Left ventricle myocardium inferior (tissue), 1 donor: ENCODE data around the gene GPR62. TPM values are rescaled to one million over a fixed set of nuclear protein-coding genes. Genes with fewer than 3 reads are reported as not detected.

Source experiments
- DNase-seq: peaks from one replicate; pipeline ENCODE4 v3.0.0-alpha.2; 2020
- H3K27ac ChIP-seq: fragments of 200-600 bp; replicated peaks from 2 replicates; pipeline ENCODE4 v1.8.0; 2021
- H3K27me3 ChIP-seq: fragments of 200-600 bp; 2 replicates; pipeline ENCODE4 v1.8.0; 2021; ENCODE audit warnings: low read depth
- H3K36me3 ChIP-seq: fragments of 200-600 bp; 2 replicates; pipeline ENCODE4 v1.8.0; 2021
- H3K4me1 ChIP-seq: fragments of 200-600 bp; 2 replicates; pipeline ENCODE4 v1.8.0; 2021
- H3K4me3 ChIP-seq: fragments of 200-600 bp; 2 replicates; pipeline ENCODE4 v1.8.0; 2021; ENCODE audit warnings: mild to moderate bottlenecking, moderate library complexity
- H3K9me3 ChIP-seq: fragments of 200-600 bp; replicated peaks from 2 replicates; pipeline ENCODE4 v1.8.0; 2021
- CTCF ChIP-seq: fragments of 200-600 bp; IDR thresholded peaks from 2 replicates; pipeline ENCODE4 v1.8.0; 2021; ENCODE audit warnings: antibody characterized with exemption, mild to moderate bottlenecking, borderline replicate concordance
- intact Hi-C: fragments of 100-400 bp; cut with micrococcal nuclease; formaldehyde crosslinking; loops from one replicate; pipeline ENCODE4 v1.11.0; 2022
- total RNA-seq: library from RNA; stranded (reverse); fragmentation: NEBNext Ultra II Directional; extraction: Animal tissue kit (Norgen Biotek cat#: 25700); gene quantifications from one replicate; pipeline ENCODE4 v1.2.1, GENCODE V29; 2021
- donor health status: DM: no; HTN: yes; CAD: no; lungs with severe emphysema.

Gene GPR62
- total RNA-seq, 1 donor from 2014 or later: 0.16 TPM

GRCh38 chr3:51961602-51962569, 6.7 kb downstream of the GPR62 start:
- Histone ChIP-seq H3K4me1 (peaks cover 65% of the 10 kb centered on the region), H3K9me3 (no peaks in the 10 kb centered on the region), H3K4me3 (no peak overlapping the region), H3K27me3 (no peaks in the 10 kb centered on the region), H3K36me3 (peaks cover 39% of the 10 kb centered on the region), H3K27ac (peak overlapping the region; percentile 86)
- intact Hi-C loops: no loop called here
- DNase-seq: peak; percentile 63
- no peak for TF ChIP-seq CTCF

GRCh38 chr3:51962854-51963530, 7.8 kb downstream of the GPR62 start:
- Histone ChIP-seq H3K4me3 (no peak overlapping the region), H3K4me1 (peaks cover 72% of the 10 kb centered on the region), H3K36me3 (peaks cover 29% of the 10 kb centered on the region), H3K27me3 (no peaks in the 10 kb centered on the region), H3K9me3 (no peaks in the 10 kb centered on the region), H3K27ac (peak overlapping the region; percentile 86)
- intact Hi-C loops: no loop called here
- TF ChIP-seq CTCF: no peak
- DNase-seq: no peak

GRCh38 chr3:51963951-51964451, 8.8 kb downstream of the GPR62 start:
- intact Hi-C loops: no loop called here
- Histone ChIP-seq H3K27ac (peak overlapping the region; percentile 86), H3K9me3 (no peaks in the 10 kb centered on the region), H3K4me3 (no peak overlapping the region), H3K27me3 (no peaks in the 10 kb centered on the region), H3K4me1 (peaks cover 81% of the 10 kb centered on the region), H3K36me3 (peaks cover 19% of the 10 kb centered on the region)
- no peak for DNase-seq
- no peak for TF ChIP-seq CTCF

GRCh38 chr3:51964521-51964920, 9.3 kb downstream of the GPR62 start:
- peak overlapping the region; percentile 86 for H3K27ac ChIP-seq
- no peak for DNase-seq
- peaks cover 16% of the 10 kb centered on the region for H3K36me3 ChIP-seq
- intact Hi-C loops: no loop called here
- no peak overlapping the region for H3K4me3 ChIP-seq
- no peaks in the 10 kb centered on the region for H3K9me3 ChIP-seq
- no peak for TF ChIP-seq CTCF
- no peaks in the 10 kb centered on the region for H3K27me3 ChIP-seq
- H3K4me1 ChIP-seq: peaks cover 85% of the 10 kb centered on the region

GRCh38 chr3:51966016-51966415, 10.8 kb downstream of the GPR62 start:
- intact Hi-C loops: no loop called here
- peak overlapping the region; percentile 85 for H3K4me3 ChIP-seq
- no peak for TF ChIP-seq CTCF
- H3K36me3 ChIP-seq: peaks cover under 1% of the 10 kb centered on the region
- H3K27ac ChIP-seq: peak overlapping the region; percentile 98
- no peaks in the 10 kb centered on the region for H3K27me3 ChIP-seq
- peaks cover 94% of the 10 kb centered on the region for H3K4me1 ChIP-seq
- no peaks in the 10 kb centered on the region for H3K9me3 ChIP-seq
- no peak for DNase-seq
